HG03571 (cell line): ENCODE data around the gene EPHA4.

ENCODE experiments used
- ATAC-seq: cut with Tn5 transposase; IDR thresholded peaks from one replicate; pipeline ENCODE4 v1.9.1; 2021; ENCODE audit not compliant: unreplicated experiment

Gene EPHA4

DNA sequence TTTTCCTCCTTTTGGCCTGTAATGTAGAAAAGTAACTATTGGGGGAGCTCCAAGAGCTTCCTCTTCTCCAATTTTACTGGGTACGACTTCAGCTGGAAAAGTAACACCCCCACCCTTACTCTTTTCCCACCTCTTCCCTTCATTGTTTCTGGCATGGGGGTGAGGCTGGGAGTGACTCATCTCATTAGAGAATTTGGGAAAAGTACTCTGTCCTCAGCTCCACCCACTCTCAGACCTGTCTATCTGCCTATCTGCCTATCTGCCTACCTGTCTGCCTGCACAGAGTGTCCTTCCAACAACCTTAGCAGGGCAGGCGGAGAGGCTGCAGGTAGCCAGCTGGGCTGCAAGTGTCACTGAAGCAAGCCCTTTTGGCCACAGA is 93.6 kb downstream of the EPHA4 start:
- ATAC-seq, result no peak

DNA sequence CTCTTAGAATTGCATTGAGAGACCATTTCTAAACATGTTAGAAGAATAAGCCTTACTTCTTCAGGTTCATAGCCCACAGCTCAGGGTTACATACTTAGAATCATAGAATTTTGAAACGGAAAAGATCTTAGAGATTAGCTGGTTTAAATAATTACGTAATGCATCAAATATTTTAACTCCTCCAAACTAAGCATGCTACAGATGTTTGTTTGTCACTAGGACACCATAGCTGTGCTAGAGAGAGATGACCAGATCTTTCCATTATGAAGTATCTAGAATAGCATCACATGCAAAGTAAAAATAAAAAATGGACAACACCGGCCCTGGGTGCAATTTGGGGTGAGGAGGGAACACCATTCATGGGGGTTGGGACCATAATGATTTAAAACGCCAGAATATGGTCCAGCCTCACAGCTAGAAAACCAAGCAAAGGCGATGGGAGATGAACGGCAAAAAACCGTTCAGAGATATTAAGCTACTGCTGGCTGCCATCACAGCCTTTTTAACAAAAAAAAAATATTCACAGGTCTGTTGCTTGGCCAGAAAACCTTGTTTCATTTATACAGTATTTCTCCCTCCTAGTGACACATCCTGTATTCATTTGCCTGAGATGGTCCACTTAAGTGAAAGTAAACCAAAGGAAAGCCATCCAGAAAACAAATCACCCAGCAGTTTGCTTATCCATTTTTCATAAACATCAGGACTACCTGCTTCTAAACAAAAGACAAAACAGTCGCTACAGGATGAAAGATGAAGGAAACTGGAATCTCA is 94.2 kb downstream of the EPHA4 start:
- no peak for ATAC-seq

DNA sequence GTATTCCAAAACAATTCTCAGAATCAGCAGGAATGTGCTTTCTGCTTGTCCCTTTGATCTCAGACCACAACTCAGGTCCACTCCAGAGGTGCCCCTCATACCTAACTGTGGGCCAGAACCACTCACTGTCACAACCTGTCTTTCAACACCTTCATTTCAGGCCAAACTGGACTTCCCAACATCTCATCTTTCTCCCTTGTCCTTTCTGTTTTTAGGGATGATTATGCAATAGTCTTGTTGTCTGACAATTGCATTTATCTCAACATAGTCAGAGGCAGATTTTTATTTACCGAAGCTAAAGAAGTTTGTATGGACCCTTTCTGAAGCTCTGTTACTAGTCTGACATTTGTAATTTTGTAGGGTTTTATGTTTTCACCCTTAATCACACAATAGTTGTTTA is 95.9 kb downstream of the EPHA4 start:
- no peak for ATAC-seq

DNA sequence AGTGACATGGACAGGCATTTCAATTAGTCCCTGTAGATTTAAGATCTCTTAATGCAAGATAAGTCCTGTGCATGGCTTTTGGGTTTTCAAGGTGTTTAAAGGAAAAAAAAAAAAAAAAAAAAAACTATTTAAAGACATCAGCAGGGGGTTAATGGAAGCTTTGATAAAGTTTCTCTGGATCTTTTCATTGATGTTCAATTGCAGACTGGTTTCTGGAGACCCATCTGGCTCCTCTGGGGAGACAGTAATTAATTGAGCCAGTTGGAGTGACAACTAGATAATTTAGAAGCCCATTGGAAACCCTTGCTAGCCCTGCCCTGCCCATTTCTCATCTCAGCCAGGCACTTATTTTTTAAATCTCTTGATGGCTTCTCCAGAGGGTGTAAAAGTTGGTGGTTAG is 98.7 kb downstream of the EPHA4 start:
- ATAC-seq, result no peak

DNA sequence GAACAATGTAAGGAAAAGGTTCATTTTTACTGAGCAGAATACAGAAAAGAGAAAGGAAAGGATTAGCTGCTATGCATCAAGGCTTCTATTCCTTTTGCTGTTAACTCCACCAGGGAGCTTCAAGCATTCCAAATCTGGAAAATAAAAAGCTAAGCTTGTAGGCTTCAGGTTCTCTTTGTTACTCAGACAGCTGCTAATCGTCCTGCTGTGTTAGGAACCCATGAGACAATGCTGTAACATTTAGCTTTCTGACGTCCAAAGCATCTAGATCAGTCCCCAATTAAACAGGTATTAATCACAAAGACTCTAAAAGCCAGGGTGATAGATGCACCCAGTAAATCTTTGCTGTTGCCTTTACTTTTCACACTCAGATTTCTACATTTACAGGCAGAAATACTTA is 103.8 kb downstream of the EPHA4 start:
- ATAC-seq, result no peak

DNA sequence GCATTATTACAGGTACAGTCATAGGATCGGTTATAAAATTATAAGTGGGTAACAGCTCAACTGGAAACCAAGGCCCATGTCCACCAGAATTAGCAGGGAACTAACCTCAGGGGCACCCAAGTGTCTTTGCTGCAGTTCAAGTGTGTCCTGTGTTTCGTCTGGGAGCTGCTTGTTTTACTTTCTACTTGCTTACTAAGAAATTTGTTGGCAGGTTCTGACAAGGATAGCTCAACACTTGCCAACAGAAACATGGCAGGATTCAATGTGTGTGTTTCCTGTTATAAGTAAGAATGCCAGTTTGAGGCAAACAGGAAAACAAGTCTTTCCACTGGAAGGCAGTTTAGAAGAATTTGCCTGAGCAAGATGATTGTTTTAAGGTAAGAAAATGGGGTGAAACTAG is 104.5 kb downstream of the EPHA4 start:
- ATAC-seq, result no peak

DNA sequence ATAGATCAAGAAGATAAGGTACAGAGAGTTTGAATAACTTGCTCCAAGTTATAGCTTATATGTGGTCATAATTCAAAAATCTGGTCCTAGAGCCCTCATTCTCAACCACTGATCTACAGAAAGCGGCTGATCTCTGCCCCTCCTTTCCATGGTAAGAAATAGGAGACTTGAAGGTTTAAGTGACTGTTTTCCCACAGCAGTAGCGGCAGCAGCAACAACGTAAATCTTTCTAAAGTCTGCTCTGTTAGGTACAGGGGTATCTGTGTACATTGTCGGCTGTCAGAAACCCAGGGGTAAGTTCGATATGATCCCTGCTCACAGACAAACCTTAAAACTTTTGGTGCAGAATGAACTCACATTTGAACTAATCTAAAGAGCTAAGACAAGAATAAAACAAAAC is 105.4 kb downstream of the EPHA4 start:
- ATAC-seq, result no peak

DNA sequence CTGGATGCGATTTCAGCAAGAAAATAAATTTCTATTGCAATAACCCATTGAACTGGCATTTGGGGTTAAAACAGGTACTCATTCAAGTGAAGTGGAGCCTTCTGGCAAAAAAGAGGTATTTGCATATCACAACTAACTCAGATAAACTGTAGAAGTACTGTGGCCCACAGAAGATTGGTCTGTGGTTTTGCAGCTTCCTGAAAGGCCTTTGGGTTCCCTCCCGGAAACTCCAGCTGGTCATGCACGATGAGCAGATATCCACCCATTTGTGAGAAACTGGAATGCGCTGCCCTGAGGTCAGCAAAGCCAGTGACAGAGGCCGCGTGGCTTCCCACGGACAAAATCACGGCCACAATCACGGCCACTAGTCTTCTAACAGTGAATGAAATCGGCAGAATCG is 106.3 kb downstream of the EPHA4 start:
- peak; percentile 74 for ATAC-seq

DNA sequence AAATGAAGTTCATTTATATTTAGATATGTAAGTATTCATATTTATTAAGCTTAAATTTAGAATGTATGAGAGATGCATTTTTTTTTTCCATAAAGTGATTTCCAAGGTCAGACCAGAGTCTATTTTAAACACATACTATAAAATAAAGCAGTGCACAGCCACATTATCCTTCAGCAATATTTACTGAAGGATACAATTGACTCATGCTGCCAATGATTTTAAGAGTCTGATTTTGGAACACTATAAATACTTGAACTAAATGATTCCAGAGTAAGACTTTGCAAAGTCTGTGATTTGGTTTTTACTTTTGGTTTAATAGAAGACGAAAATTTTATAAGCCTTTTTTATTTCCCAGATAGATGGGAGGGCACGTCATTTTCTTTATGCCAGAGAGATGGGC is 107.1 kb downstream of the EPHA4 start:
- ATAC-seq, result no peak

DNA sequence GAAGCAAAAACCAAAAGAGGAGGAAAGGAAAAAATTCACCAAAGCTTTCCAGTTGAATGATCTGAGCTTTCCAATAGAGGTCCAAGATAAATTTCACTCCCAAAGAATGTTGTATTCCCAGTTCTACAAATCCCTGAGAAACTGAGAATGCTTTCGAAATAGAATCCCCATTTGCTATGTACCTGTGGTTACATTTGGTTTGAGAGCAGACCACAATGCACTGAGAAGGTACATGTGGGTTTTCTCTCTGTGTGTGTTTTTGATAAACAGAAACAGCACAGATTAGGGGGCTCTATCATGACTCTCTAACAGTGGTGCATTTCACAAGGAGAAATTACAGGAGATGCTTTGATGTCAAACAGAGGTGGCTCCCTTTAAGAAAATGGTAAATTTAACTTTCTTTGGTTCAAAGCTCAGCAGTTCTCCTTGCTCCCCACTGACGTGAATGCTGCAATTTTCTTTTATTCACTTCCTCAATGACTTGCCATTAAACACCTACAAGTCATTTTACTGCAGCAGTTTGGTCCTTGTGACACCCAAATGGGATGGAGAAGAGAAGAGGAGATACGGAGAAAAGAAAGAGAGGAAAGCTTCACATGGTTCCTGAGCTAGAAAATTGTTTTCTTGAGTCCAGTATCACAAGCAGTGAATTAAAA is 108.7 kb downstream of the EPHA4 start:
- no peak for ATAC-seq

DNA sequence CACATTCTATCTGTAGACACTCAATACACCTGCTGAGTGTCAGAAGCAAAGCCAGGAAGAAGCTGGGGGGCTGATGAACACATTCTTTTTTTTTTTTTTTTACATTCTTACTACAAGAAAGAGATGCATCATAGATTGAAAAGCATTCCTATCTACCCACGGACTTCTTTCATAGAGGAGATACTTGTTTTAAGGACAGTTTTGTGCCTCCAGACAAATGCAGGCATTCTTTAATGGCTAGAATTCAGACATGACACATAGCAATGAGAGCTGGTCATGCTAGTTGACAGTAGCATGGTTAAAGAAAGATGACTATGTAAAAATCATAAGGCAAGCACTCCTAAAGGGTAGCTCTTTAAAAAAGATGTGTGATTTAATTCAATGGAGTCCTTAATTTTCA is 110.2 kb downstream of the EPHA4 start:
- ATAC-seq, result no peak

DNA sequence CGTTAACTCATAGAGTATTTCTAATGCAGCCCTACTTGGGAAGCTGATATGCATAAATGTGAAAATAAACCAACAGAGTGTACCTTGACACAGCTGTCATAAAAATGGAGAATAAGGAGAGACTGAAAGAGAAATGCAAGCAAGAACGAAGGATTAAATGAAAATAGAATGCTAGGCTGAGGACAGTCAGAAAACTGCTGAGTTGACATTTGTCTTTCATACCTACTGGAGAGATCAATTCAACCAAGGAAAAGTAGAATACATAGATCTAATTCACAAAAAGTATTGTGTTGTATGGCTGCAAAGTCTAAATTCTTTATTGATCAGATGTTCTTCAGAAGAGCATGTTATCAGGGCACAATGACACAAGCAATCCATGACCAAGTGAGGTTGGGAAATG is 112.0 kb downstream of the EPHA4 start:
- no peak for ATAC-seq

DNA sequence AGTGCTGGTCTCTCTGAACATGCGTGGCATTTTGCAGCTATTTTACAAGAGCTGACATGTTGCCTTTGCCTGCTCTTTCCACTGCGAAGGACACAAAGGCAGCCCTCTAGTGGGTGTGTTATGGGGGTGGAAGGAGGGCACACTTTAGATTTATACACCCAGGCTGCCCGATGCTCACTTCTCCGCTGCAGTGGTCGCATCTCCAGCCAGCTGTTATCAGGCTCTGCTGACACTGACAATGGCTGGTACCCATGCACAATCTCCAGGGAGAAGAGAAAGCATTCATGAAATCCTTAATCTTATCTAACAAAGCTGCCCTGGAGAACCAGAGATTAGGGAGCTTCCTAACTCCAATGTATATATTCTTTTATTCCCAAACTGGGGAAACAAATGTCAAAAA is 113.5 kb downstream of the EPHA4 start:
- ATAC-seq, result no peak

DNA sequence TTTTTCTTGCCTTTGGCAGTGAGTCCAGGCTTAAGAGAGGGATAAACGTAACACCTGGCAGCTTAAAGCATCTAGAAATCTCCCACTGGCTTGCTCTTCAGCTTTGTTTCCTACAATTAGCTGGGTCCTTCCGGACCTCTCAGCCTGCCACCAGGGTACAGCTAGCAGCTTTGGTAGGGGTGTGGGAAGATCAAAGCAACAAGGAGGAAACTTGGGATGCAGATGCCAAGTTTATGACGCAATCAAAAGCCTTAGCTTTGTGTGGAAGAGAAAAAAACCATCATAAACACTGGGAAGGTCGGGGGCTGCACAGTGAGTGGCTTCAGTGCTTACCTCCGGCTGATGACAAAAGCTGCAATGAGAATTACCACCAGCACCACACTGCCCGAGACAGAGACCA is 116.9 kb downstream of the EPHA4 start:
- no peak for ATAC-seq

DNA sequence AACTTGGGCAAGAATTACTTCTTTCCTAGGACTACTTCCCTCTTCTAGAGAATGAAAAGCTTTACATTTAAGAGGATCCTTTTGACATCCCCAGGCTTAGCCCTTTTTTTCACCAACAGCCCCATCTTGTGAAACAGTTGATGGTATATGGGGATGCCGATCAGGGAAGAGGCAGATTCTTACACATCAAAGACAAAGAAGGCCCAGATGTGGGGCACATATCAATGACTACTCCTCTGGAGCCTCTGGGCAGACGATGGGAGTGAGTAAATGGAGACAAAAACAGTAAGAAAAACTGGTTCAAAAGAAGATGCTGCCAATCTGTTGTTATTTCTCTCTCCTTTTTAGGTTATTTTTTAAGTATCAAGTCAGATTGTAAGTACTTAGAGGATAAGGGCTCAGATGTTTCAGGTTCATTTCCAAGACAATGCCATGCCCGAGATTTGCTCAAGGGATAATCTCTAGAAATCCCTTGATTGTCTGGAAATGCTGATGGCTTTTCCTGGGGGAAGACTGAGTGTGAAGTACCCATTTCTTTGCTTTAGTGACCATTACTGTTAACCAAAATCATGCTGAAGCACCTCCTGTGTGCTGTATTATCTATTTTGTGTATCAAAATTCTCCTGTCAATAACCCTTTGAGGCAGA is 117.5 kb downstream of the EPHA4 start:
- no peak for ATAC-seq

DNA sequence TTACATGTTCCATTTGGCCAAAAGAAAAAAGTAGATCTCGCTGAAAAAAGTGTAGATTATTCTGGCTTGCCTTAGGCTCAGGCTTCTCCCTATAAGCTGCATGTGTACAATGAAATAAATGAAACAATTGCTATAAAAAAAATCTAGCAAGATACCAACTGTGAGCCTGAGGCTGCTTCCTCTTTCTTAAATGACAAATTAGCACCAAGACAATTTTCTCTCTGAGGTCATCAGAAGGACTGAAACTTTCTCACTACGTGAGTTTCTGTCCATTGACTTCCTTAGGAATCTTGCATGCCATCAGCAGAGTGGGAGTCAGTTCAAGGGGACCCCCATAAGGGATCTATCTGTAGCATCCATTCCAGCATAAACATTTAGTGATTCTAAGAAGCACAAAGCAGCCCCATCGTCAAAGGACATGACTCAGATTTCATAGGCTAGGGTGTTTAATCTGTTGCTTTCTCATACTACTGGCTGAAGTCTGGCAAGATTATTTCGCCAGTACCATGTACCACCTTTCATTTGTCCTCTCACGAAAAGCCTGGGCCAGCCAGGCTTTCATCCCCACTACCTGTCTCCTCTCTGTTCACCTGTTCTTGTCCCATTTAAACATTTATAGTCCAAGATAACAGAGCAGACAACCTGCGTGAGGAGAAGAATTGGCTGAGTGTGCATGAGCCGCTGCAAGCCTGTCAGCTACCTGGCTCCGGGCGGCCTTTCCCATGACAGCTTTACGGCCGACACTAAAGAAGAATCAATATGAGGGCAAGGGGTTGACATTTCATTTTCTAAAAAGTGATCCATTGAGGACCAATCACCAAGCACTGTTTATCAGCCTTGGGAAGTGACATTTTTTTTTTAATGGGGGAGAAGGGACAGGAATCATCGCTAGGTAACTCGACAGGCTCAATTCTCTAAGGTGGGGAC is 120.0 kb downstream of the EPHA4 start:
- ATAC-seq, result no peak

DNA sequence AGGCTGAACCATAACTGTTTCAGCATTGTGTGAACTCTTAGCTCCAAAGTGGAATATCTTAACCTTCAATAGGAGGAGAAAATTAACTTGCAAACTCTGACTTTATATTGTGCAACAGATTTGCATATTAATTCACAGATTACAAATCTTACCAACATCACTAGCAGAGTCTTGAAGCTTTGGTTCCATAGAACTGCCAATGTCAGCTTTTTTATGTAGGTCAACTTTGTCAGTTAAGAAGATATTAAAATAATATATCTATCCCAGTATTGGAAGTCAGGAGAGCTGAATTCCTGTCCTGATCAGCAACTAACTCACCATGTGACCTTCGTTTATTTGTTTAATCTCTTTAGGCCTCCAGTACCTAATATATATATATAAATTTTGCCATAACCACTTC is 121.8 kb downstream of the EPHA4 start:
- no peak for ATAC-seq

DNA sequence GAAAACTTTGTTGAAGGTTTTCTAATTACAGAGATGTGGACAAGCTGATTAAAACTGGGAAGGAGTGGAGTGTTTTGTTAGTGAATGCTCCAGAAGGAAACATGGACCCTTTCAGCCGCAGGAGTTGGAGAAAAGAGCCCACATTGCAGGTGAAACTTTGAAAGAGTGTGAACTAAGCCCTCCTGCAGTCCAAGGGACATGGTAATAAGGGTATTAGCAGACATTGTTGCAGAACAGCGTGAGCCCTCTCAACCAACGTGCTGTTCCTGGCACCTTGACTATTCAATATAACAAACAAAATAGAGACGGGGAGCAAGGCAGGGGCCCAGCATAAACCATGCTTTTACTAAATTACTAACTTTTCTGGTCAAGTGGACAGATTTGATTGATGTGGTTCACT is 122.7 kb downstream of the EPHA4 start:
- ATAC-seq, result no peak

DNA sequence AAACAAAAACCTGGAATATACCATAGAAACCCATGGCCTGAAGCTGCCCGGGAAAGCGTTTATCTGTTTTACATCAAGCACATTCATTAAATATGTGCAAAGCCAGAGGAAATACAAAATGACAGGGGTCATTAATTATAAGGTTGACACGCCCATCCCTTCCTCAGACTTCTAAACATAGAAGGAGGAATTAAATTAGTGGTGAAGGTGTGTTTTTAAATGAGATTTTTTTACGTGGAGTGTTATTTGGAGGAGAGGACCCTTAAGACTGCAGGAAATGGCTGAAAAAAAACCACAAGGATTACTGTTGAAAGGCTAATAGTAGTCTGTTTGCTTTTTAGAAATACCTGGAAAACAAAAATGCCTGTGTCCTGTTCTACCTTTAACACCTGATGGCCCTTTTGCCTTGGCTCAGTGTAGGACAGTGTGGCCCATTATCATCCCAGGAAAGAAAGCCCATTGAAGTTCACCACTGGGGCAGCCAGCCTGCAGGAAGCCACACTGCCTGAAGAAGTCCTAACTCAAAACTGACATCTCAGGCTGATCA is 123.2 kb downstream of the EPHA4 start:
- ATAC-seq, result no peak

DNA sequence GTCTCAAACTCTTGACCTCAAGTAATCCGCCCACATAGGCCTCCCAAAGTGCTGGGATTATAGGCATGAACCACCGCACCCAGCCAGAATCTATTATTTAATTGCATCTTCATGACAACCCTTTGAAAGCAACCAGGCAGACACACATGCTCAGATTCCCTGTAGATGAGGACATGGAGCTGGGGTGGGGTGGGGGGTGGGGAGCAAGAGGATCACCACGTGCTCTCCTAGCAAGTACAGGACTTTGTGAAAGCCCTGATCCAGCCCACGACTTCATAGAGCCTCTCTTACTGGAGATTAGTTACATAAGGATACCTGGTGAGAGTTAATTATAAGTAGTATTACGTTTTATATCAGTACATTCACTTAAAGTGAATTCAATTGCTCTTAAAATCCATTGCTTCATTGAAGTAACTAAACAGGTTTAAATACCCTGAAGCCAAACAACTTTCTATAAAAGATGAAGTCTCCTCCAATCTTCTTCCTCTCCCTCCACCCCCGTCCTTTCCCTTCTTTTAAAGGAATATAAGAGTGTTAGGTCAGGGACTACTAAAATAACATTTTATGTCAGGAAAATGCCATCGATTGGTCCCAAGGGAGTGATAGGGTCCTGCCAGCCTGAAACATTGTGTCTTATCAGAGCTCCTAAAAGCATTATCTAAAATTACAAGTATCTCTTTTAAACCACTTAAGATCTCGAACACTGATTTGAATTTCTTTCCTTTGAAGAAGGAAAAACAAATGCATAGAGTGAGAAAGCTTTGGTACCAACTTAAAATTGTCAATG is 123.9 kb downstream of the EPHA4 start:
- ATAC-seq, result no peak
